A673 (cell line): Measurements from ENCODE around the gene DNMT3A.

Source experiments
- EZH2 ChIP-seq: fragments of 200-600 bp; sonication (generic); IDR thresholded peaks from 2 replicates; pipeline ENCODE4 v1.6.1; 2017; ENCODE audit warnings: borderline replicate concordance, low read depth, mild to moderate bottlenecking, mixed read lengths, antibody characterized with exemption, low read length; ENCODE audit not compliant: poor library complexity, severe bottlenecking
- TF ChIP-seq, protein P1 (sequence below): fragments of 300-800, 200-600 bp; sonication (generic); conservative IDR thresholded peaks from 2 replicates; pipeline ENCODE4 v1.5.1; 2017; ENCODE audit warnings: low read depth, mild to moderate bottlenecking, antibody characterized with exemption, low read length, moderate library complexity, mixed read lengths

DNA sequence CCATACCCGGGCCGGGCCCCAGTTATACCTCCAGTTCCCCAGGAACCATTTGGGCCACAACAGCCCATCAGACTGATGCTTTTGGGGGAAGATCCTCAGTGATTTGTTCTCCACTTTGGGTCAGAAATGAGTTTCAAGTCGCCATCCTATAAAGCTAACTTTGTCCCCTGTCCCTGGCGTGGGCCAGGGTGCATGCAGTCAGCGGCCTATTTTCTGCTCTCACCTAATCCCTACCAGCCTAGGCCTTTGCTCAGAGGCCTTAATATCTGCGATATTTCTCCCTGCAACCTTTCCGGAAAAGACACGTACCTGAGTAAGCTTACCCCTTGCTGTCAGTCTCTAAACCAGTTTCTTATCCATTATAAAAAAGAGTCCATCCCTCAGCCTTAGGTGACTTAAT, 7.2 kb downstream of the DNMT3A start:
- TF ChIP-seq, protein P1, sequence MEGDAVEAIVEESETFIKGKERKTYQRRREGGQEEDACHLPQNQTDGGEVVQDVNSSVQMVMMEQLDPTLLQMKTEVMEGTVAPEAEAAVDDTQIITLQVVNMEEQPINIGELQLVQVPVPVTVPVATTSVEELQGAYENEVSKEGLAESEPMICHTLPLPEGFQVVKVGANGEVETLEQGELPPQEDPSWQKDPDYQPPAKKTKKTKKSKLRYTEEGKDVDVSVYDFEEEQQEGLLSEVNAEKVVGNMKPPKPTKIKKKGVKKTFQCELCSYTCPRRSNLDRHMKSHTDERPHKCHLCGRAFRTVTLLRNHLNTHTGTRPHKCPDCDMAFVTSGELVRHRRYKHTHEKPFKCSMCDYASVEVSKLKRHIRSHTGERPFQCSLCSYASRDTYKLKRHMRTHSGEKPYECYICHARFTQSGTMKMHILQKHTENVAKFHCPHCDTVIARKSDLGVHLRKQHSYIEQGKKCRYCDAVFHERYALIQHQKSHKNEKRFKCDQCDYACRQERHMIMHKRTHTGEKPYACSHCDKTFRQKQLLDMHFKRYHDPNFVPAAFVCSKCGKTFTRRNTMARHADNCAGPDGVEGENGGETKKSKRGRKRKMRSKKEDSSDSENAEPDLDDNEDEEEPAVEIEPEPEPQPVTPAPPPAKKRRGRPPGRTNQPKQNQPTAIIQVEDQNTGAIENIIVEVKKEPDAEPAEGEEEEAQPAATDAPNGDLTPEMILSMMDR: no peak
- no peak for TF ChIP-seq EZH2
